Measurements from ENCODE around the gene TRAPPC12.
"Not testable (repeated sequence)": the region's sequence is repeated elsewhere in the genome, so short reads cannot be mapped to it uniquely, and the experiment has no call there.

TRAPPC12 gene

GRCh38 chr2:3504741-3505140 lies 125.2 kb downstream of the TRAPPC12 start:
- no peaks in the 10 kb centered on the region for H3K27me3 ChIP-seq
- H3K4me3 ChIP-seq (ENCODE audit: low read depth, low read length) = no peak overlapping the region
- DNase-seq = no peak
- TF ChIP-seq CTCF (IDR thresholded peaks at IDR 0.05; ENCODE audit: low read depth, low read length) = no peak
- no peaks in the 10 kb centered on the region for H3K4me1 ChIP-seq
- no peaks in the 10 kb centered on the region for H3K36me3 ChIP-seq
- H3K9me3 ChIP-seq = no peaks in the 10 kb centered on the region

- Histone ChIP-seq H3K9me3 (no peaks in the 10 kb centered on the region), H3K27me3 (no peaks in the 10 kb centered on the region), H3K36me3 (no peaks in the 10 kb centered on the region), H3K4me1 (no peaks in the 10 kb centered on the region), H3K4me3 (ENCODE audit: low read depth, low read length) (no peak overlapping the region)
- no peak for DNase-seq
- no peak for TF ChIP-seq CTCF (IDR thresholded peaks at IDR 0.05; ENCODE audit: low read depth, low read length)
Observed at GRCh38 chr2:3505771-3506170, 126.3 kb downstream of the TRAPPC12 start.

- no peaks in the 10 kb centered on the region for H3K4me1 ChIP-seq
- no peak for TF ChIP-seq CTCF (IDR thresholded peaks at IDR 0.05; ENCODE audit: low read depth, low read length)
- no peak for DNase-seq
- H3K27me3 ChIP-seq = no peaks in the 10 kb centered on the region
- H3K9me3 ChIP-seq = no peaks in the 10 kb centered on the region
- H3K4me3 ChIP-seq (ENCODE audit: low read depth, low read length) = no peak overlapping the region
- H3K36me3 ChIP-seq = no peaks in the 10 kb centered on the region; the same call in 1 of the 2 replicates
Observed at GRCh38 chr2:3512086-3512485, 132.6 kb downstream of the TRAPPC12 start.

- no peaks in the 10 kb centered on the region for H3K9me3 ChIP-seq
Observed at GRCh38 chr2:3513026-3513810, 133.7 kb downstream of the TRAPPC12 start.

GRCh38 chr2:3515438-3515837 lies 135.9 kb downstream of the TRAPPC12 start:
- H3K27me3 ChIP-seq; H3K4me3 ChIP-seq (ENCODE audit: low read depth, low read length); H3K4me1 ChIP-seq; DNase-seq; H3K36me3 ChIP-seq; H3K9me3 ChIP-seq: not testable (repeated sequence)

More at GRCh38 chr2:3513026-3513810, 133.7 kb downstream of the TRAPPC12 start:
- Histone ChIP-seq H3K36me3 (no peaks in the 10 kb centered on the region; the same call in 1 of the 2 replicates), H3K4me1 (no peaks in the 10 kb centered on the region), H3K27me3 (no peaks in the 10 kb centered on the region), H3K4me3 (ENCODE audit: low read depth, low read length) (no peak overlapping the region)
- no peak for TF ChIP-seq CTCF (IDR thresholded peaks at IDR 0.05; ENCODE audit: low read depth, low read length)
- no peak for DNase-seq

- H3K36me3 ChIP-seq = no peaks in the 10 kb centered on the region
- no peaks in the 10 kb centered on the region for H3K9me3 ChIP-seq
- no peaks in the 10 kb centered on the region for H3K4me1 ChIP-seq
- no peaks in the 10 kb centered on the region for H3K27me3 ChIP-seq
- no peak for TF ChIP-seq CTCF (IDR thresholded peaks at IDR 0.05; ENCODE audit: low read depth, low read length)
- no peak overlapping the region for H3K4me3 ChIP-seq (ENCODE audit: low read depth, low read length)
- no peak for DNase-seq
Observed at GRCh38 chr2:3516831-3517230, 137.3 kb downstream of the TRAPPC12 start.
